Measurements from ENCODE around the gene CHCHD3.

CHCHD3 gene

DNA sequence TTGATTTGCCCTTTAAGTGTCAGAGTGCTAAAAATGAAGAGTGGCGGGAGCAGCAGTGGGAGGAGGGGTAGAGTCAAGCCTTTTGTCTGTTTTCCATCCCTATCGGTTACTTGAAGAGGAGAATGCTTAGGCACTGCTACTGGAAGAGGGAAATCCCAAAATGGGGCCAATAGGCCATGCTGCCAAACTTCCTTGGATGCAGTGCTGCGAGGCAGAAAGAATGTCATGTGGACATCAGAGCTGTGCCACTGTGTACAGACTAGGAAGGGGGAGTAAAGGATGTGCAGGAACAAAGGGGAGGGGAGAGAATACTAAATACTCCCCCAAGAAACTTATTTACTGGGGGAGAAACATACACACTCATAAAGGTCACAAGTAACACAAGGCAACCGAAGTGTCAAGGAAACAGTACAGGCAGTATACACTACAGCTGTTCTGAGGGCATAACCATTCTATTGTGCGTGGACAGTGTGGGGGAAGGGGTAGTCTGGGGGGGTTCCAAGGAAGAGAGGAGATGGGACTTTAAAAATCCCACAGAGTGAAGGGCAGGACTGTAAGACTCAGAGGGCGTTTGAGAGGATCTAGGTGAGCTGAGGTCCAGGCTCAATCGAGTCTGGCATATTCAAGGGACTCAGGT, 276.9 kb downstream of the CHCHD3 start:
- TF ChIP-seq, protein P1, sequence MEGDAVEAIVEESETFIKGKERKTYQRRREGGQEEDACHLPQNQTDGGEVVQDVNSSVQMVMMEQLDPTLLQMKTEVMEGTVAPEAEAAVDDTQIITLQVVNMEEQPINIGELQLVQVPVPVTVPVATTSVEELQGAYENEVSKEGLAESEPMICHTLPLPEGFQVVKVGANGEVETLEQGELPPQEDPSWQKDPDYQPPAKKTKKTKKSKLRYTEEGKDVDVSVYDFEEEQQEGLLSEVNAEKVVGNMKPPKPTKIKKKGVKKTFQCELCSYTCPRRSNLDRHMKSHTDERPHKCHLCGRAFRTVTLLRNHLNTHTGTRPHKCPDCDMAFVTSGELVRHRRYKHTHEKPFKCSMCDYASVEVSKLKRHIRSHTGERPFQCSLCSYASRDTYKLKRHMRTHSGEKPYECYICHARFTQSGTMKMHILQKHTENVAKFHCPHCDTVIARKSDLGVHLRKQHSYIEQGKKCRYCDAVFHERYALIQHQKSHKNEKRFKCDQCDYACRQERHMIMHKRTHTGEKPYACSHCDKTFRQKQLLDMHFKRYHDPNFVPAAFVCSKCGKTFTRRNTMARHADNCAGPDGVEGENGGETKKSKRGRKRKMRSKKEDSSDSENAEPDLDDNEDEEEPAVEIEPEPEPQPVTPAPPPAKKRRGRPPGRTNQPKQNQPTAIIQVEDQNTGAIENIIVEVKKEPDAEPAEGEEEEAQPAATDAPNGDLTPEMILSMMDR (IDR thresholded peaks at IDR 0.05): no peak
- TF ChIP-seq ZFX (IDR thresholded peaks at IDR 0.05; ENCODE audit: borderline replicate concordance): no peak
- H3K27ac ChIP-seq: no peak overlapping the region

DNA sequence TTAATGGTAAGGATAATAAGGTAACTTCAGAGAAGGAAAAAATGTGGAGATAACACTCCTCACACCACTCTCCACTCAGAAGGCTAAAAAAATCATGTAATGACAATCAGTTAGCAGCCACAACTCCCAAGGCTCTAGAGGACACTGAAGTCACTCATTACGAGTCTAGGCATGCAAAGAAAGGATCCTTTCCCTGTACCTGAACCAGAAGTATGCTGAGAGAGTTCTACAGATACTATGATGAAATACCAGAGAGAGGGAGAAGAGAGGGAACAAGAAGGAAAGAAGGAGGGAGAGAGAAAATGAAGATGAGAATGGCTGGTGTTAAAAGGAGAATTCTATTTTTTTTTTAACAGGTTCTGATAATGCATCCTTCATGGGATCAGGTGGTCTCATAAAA, 281.4 kb downstream of the CHCHD3 start:
- TF ChIP-seq, protein P1 (IDR thresholded peaks at IDR 0.05): no peak
- TF ChIP-seq ZFX (IDR thresholded peaks at IDR 0.05; ENCODE audit: borderline replicate concordance): no peak
- no peak overlapping the region for H3K27ac ChIP-seq

DNA sequence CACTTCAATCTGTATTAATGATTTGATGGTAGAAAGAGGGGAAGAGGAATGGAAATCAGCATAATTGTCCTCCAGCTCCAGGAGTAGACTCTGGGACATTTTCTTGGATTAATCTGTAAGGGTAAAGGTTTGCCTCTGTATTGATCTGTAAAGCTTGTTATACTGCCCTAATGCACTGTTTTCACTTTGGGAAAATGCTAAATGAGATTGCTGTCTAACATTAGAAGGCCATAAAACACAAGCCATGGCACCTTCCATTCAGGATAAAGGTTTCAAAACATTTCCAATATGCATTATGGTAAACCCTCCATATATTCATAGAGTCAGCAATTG, 282.8 kb downstream of the CHCHD3 start:
- H3K27ac ChIP-seq: no peak overlapping the region
- TF ChIP-seq, protein P1 (IDR thresholded peaks at IDR 0.05): no peak
- no peak for TF ChIP-seq ZFX (IDR thresholded peaks at IDR 0.05; ENCODE audit: borderline replicate concordance)

DNA sequence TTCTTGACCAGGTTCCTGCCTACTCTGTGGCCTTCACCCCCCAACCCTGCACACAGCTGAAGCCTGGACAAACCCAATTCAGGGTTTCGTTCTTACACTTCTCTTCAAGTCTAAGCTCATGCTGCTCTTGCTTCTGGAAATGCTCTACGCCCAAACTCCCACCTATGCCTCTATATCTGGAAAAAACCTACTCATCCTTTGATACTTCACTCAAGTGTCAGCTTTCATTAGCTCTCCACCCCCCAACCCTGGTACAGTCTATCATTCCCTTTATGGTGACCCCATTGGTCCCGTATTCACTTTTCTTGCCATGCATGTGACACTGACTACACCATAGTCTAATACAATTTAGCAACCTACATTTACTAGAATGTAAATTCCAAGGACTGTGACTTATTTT, 284.7 kb downstream of the CHCHD3 start:
- TF ChIP-seq, protein P1 (IDR thresholded peaks at IDR 0.05): no peak
- no peak for TF ChIP-seq ZFX (IDR thresholded peaks at IDR 0.05; ENCODE audit: borderline replicate concordance)
- no peak overlapping the region for H3K27ac ChIP-seq

DNA sequence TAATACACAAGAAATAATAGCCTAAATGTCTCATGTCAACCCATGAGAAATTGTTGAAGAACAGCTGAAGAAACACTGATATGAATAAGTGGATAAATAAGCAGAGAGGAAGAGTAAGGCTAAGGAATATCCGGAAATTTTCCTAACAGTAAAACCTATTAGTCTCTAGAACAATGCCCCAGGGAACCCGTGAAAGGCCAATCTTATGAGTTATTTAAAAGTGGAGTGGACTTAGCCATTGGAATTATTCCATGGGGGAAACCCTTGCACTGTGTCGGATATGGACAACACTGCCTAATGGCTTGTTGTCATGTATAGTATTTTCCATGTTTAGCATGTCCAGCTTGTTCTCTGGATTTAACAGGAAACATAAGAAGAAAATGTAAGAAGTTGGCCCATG, 288.4 kb downstream of the CHCHD3 start:
- H3K27ac ChIP-seq: no peak overlapping the region
- no peak for TF ChIP-seq ZFX (IDR thresholded peaks at IDR 0.05; ENCODE audit: borderline replicate concordance)
- TF ChIP-seq, protein P1 (IDR thresholded peaks at IDR 0.05): no peak

DNA sequence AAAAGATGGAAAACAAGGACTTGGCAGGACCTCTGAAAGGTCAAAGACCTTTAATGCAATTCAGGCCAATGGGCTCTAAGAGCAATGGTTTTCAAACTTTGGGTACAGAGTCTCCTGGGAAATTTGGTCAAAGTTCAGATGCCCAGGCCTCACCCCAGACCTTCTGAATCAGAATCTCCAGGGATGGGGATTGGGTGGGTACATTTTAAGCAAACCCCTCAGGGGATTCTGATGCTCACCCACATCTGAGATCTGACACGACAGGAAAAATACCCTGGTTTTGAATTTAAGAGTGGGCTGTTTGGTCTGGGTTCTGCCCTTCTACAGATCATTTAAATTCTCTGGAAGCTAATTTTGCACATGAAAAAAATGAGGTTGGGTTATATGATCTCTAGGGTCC, 290.9 kb downstream of the CHCHD3 start:
- TF ChIP-seq ZFX (IDR thresholded peaks at IDR 0.05; ENCODE audit: borderline replicate concordance): no peak
- TF ChIP-seq, protein P1 (IDR thresholded peaks at IDR 0.05): no peak
- H3K27ac ChIP-seq: no peak overlapping the region

DNA sequence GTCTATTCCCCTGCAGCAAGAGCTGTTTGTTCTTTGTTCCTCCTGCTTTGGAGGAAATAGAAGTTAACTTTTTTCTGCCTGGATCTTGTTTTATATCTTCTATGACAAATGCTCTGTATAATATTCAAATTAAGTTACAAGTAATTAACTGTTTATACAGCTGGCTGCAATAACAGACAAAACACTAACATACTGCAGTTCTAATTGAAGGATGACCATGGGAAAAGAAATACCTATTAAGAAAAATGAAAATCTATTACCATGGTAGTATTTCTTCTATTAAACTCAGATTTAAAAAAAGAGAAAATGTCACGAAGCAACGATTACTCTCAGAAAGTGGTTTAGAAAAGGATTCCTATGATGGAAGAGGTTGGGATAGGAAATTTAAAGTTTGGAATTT, 291.8 kb downstream of the CHCHD3 start:
- TF ChIP-seq, protein P1 (IDR thresholded peaks at IDR 0.05): no peak
- no peak for TF ChIP-seq ZFX (IDR thresholded peaks at IDR 0.05; ENCODE audit: borderline replicate concordance)

More for the DNA sequence above, 291.8 kb downstream of the CHCHD3 start:
- no peak overlapping the region for H3K27ac ChIP-seq

Data from 22Rv1 (cell line).